OCI-LY3 (cell line): ENCODE results near the gene ACCSL.

Experiments
- H2AFZ ChIP-seq: fragments of 200-600, 300-600 bp; shearing (Covaris generic); 2 replicates; pipeline ENCODE4 v1.6.0; 2014; ENCODE audit warnings: antibody characterized with exemption, low read depth, low read length
- H3K27ac ChIP-seq: fragments of 200-600, 300-600 bp; sonication (generic); 2 replicates; pipeline ENCODE4 v1.5.1; 2014; ENCODE audit warnings: mild to moderate bottlenecking, low read length, moderate library complexity, mixed read lengths
- H3K27me3 ChIP-seq: fragments of 200-600, 300-600 bp; sonication (generic); 2 replicates; pipeline ENCODE4 v1.6.1; 2014; ENCODE audit warnings: low read depth, low read length, mixed read lengths
- H3K36me3 ChIP-seq: fragments of 200-600, 300-600 bp; sonication (generic); replicated peaks from 2 replicates; pipeline ENCODE3; 2014; ENCODE audit warnings: low read depth, low read length, mixed read lengths
- H3K4me1 ChIP-seq: fragments of 300-600, 200-600 bp; sonication (generic); 2 replicates; pipeline ENCODE4 v1.6.1; 2014; ENCODE audit warnings: low read length, mixed read lengths
- H3K4me2 ChIP-seq: fragments of 200-600, 300-600 bp; sonication (generic); 2 replicates; pipeline ENCODE4 v1.6.1; 2014; ENCODE audit warnings: low read length, mixed read lengths
- H3K4me3 ChIP-seq: fragments of 300-600, 200-600 bp; sonication (generic); 2 replicates; pipeline ENCODE4 v1.5.1; 2014; ENCODE audit warnings: antibody characterized with exemption, mild to moderate bottlenecking, low read length, moderate library complexity
- H3K79me2 ChIP-seq: fragments of 300-600, 200-600 bp; shearing (Covaris generic); 2 replicates; pipeline ENCODE4 v1.6.1; 2014; ENCODE audit warnings: mild to moderate bottlenecking, low read length, mixed read lengths
- H3K9ac ChIP-seq: fragments of 300-600, 200-600 bp; shearing (Covaris generic); 2 replicates; pipeline ENCODE4 v1.6.0; 2014; ENCODE audit warnings: mild to moderate bottlenecking, low read length, moderate library complexity
- H3K9me3 ChIP-seq: fragments of 200-600, 300-600 bp; shearing (Covaris generic); 2 replicates; pipeline ENCODE4 v1.6.1; 2014; ENCODE audit warnings: low read length, mixed read lengths; ENCODE audit not compliant: insufficient read depth
- H4K20me1 ChIP-seq: fragments of 200-600, 300-600 bp; sonication (generic); 2 replicates; pipeline ENCODE4 v1.6.1; 2016; ENCODE audit warnings: low read length, mixed read lengths; ENCODE audit not compliant: insufficient read depth
- CTCF ChIP-seq: fragments of 200-600, 300-600 bp; sonication (generic); IDR thresholded peaks from 2 replicates; pipeline ENCODE4 v1.5.1; 2014; ENCODE audit warnings: antibody characterized with exemption, low read length, low read depth
- EZH2phosphoT487 ChIP-seq: fragments of 200-600 bp; shearing (Covaris generic); IDR thresholded peaks from 2 replicates; pipeline ENCODE4 v1.6.1; 2018; ENCODE audit warnings: antibody characterized with exemption, mixed run types, low read depth

The ACCSL gene

DNA sequence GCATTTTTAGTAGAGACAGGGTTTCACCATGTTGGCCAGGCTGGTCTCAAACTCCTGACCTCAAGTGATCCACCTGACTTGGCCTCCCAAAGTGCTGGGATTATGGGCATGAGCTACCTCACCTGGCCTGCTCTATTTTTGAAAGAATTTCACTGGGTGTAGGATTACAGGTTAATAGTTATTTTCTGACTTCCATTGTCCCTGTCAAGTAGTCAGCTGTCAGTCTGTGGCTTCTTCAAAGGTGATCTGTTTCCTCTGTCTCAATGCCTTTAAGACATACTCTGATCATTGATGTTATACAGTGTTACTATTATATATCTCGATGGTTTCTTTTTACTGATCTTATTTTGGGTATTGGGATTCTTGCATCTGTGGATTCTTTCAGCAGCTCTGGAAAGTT is 37.5 kb downstream of the ACCSL start:
- no peak overlapping the region for H3K27ac ChIP-seq
- peaks cover 5% of the 10 kb centered on the region for H3K36me3 ChIP-seq
- H3K4me2 ChIP-seq: no peak overlapping the region
- no peak for TF ChIP-seq EZH2phosphoT487
- no peak for TF ChIP-seq CTCF
- H3K9ac ChIP-seq: no peak overlapping the region
- H4K20me1 ChIP-seq: no peaks in the 10 kb centered on the region
- H3K4me3 ChIP-seq: no peak overlapping the region
- H3K9me3 ChIP-seq: no peaks in the 10 kb centered on the region; the same call in 1 of the 2 replicates
- no peaks in the 10 kb centered on the region for H3K79me2 ChIP-seq
- H3K4me1 ChIP-seq: no peaks in the 10 kb centered on the region
- H2AFZ ChIP-seq: no peak overlapping the region
- no peaks in the 10 kb centered on the region for H3K27me3 ChIP-seq

GRCh38 chr11:44088377-44088776 is 40.6 kb downstream of the ACCSL start:
- H4K20me1 ChIP-seq: no peaks in the 10 kb centered on the region
- no peaks in the 10 kb centered on the region; the same call in 1 of the 2 replicates for H3K9me3 ChIP-seq
- H3K79me2 ChIP-seq: no peaks in the 10 kb centered on the region
- no peak overlapping the region for H3K9ac ChIP-seq
- H3K4me3 ChIP-seq: no peak overlapping the region
- H2AFZ ChIP-seq: no peak overlapping the region
- H3K4me2 ChIP-seq: no peak overlapping the region
- H3K4me1 ChIP-seq: no peaks in the 10 kb centered on the region
- no peak overlapping the region for H3K27ac ChIP-seq
- peaks cover 5% of the 10 kb centered on the region for H3K36me3 ChIP-seq
- no peaks in the 10 kb centered on the region for H3K27me3 ChIP-seq
- no peak for TF ChIP-seq CTCF
- TF ChIP-seq EZH2phosphoT487: no peak

DNA sequence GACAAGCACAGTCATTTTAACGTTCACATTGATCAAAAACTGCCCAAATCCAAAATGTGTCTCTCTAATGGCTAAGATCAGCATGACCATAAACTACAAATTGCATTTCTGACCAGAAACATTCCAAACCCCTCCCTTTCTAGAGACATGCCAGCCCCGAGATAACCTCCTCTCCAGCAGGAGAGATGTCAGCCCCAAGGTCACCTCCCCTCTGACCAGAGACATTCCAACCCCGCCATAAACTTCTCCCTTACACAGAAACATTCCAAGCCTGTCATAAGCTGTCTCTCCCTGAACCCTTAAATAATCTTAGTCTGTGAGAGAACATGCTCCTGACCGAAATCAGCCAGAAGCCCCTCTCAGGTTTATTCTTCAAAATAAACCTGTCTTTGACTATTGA is 41.1 kb downstream of the ACCSL start:
- Histone ChIP-seq H3K79me2 (no peaks in the 10 kb centered on the region), H3K4me1 (no peaks in the 10 kb centered on the region; the same call in 1 of the 2 replicates), H3K27me3 (no peaks in the 10 kb centered on the region), H3K36me3 (peaks cover 4% of the 10 kb centered on the region), H3K9me3 (no peaks in the 10 kb centered on the region; the same call in 1 of the 2 replicates), H3K4me2 (no peak overlapping the region), H3K4me3 (no peak overlapping the region), H3K27ac (no peak overlapping the region), H2AFZ (no peak overlapping the region), H4K20me1 (no peaks in the 10 kb centered on the region), H3K9ac (no peak overlapping the region)
- TF ChIP-seq CTCF: no peak
- TF ChIP-seq EZH2phosphoT487: no peak

GRCh38 chr11:44090539-44090938 is 42.8 kb downstream of the ACCSL start:
- H3K27me3 ChIP-seq: no peaks in the 10 kb centered on the region
- TF ChIP-seq CTCF: no peak
- TF ChIP-seq EZH2phosphoT487: no peak
- peaks cover 8% of the 10 kb centered on the region for H3K4me1 ChIP-seq
- H3K4me2 ChIP-seq: no peak overlapping the region
- no peak overlapping the region for H3K4me3 ChIP-seq
- H3K27ac ChIP-seq: no peak overlapping the region
- H4K20me1 ChIP-seq: no peaks in the 10 kb centered on the region
- no peaks in the 10 kb centered on the region for H3K79me2 ChIP-seq
- H2AFZ ChIP-seq: no peak overlapping the region
- H3K9me3 ChIP-seq: no peaks in the 10 kb centered on the region; the same call in 1 of the 2 replicates
- H3K9ac ChIP-seq: no peak overlapping the region
- H3K36me3 ChIP-seq: peaks cover 3% of the 10 kb centered on the region
